Measurements from ENCODE around the gene PATJ. TPM values are rescaled to one million over a fixed set of nuclear protein-coding genes. Genes with fewer than 3 reads are reported as not detected.
A peak's percentile ranks its signal among the peaks of the same experiment; 100 is the strongest.

Gene PATJ
- total and polyA plus RNA-seq, 2 of the 13 experiments (the other 11 are each of a cell fraction or from before 2014, with no cell fraction given): 6.2 to 16.8 TPM

DNA sequence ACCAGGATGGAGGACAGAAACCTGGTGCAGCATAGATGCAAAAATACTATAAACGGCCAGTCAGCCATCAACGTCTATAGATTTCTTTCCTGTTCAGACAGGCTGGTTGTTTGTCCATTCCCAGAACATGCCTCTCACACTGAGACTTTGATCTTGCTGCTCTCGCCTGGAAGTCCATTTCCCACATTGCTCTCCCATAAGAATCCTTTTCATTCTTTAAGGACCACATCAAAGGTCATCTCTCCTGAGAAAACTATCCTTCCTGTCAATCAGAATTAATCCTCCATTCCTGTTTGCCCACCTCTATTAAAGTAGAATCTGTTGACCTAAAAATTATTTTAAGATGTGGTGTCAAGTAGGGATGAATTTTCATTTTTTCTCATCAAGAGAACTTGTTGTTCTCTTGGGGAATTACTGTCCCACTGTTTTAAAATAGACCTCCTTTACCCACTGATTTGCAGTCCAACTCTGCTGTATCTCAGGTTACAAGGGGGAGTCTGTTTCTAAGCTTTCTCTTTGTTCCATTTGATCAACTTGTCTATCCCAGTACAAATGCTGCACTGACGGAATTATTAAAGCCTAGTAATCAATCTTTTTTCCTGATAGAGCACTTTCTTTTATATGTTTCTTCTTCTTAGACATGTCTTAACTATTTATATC, 172.7 kb downstream of the PATJ start (continued):
- TF ChIP-seq, protein P1, sequence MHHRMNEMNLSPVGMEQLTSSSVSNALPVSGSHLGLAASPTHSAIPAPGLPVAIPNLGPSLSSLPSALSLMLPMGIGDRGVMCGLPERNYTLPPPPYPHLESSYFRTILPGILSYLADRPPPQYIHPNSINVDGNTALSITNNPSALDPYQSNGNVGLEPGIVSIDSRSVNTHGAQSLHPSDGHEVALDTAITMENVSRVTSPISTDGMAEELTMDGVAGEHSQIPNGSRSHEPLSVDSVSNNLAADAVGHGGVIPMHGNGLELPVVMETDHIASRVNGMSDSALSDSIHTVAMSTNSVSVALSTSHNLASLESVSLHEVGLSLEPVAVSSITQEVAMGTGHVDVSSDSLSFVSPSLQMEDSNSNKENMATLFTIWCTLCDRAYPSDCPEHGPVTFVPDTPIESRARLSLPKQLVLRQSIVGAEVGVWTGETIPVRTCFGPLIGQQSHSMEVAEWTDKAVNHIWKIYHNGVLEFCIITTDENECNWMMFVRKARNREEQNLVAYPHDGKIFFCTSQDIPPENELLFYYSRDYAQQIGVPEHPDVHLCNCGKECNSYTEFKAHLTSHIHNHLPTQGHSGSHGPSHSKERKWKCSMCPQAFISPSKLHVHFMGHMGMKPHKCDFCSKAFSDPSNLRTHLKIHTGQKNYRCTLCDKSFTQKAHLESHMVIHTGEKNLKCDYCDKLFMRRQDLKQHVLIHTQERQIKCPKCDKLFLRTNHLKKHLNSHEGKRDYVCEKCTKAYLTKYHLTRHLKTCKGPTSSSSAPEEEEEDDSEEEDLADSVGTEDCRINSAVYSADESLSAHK (CRISPR knock-in tag; IDR thresholded peaks at IDR 0.05; ENCODE audit: borderline replicate concordance): no peak
- peak; percentile 52; the same call in 1 of the 2 replicates for TF ChIP-seq ZMYM4 (CRISPR knock-in tag; IDR thresholded peaks at IDR 0.05)
- peak; percentile 75; the same call in 1 of the 2 replicates for TF ChIP-seq ETV5 (CRISPR knock-in tag; IDR thresholded peaks at IDR 0.05; ENCODE audit: borderline replicate concordance)
- TF ChIP-seq, protein P2, sequence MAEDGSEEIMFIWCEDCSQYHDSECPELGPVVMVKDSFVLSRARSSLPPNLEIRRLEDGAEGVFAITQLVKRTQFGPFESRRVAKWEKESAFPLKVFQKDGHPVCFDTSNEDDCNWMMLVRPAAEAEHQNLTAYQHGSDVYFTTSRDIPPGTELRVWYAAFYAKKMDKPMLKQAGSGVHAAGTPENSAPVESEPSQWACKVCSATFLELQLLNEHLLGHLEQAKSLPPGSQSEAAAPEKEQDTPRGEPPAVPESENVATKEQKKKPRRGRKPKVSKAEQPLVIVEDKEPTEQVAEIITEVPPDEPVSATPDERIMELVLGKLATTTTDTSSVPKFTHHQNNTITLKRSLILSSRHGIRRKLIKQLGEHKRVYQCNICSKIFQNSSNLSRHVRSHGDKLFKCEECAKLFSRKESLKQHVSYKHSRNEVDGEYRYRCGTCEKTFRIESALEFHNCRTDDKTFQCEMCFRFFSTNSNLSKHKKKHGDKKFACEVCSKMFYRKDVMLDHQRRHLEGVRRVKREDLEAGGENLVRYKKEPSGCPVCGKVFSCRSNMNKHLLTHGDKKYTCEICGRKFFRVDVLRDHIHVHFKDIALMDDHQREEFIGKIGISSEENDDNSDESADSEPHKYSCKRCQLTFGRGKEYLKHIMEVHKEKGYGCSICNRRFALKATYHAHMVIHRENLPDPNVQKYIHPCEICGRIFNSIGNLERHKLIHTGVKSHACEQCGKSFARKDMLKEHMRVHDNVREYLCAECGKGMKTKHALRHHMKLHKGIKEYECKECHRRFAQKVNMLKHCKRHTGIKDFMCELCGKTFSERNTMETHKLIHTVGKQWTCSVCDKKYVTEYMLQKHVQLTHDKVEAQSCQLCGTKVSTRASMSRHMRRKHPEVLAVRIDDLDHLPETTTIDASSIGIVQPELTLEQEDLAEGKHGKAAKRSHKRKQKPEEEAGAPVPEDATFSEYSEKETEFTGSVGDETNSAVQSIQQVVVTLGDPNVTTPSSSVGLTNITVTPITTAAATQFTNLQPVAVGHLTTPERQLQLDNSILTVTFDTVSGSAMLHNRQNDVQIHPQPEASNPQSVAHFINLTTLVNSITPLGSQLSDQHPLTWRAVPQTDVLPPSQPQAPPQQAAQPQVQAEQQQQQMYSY (CRISPR knock-in tag; IDR thresholded peaks at IDR 0.05): no peak
- TF ChIP-seq, protein P3, sequence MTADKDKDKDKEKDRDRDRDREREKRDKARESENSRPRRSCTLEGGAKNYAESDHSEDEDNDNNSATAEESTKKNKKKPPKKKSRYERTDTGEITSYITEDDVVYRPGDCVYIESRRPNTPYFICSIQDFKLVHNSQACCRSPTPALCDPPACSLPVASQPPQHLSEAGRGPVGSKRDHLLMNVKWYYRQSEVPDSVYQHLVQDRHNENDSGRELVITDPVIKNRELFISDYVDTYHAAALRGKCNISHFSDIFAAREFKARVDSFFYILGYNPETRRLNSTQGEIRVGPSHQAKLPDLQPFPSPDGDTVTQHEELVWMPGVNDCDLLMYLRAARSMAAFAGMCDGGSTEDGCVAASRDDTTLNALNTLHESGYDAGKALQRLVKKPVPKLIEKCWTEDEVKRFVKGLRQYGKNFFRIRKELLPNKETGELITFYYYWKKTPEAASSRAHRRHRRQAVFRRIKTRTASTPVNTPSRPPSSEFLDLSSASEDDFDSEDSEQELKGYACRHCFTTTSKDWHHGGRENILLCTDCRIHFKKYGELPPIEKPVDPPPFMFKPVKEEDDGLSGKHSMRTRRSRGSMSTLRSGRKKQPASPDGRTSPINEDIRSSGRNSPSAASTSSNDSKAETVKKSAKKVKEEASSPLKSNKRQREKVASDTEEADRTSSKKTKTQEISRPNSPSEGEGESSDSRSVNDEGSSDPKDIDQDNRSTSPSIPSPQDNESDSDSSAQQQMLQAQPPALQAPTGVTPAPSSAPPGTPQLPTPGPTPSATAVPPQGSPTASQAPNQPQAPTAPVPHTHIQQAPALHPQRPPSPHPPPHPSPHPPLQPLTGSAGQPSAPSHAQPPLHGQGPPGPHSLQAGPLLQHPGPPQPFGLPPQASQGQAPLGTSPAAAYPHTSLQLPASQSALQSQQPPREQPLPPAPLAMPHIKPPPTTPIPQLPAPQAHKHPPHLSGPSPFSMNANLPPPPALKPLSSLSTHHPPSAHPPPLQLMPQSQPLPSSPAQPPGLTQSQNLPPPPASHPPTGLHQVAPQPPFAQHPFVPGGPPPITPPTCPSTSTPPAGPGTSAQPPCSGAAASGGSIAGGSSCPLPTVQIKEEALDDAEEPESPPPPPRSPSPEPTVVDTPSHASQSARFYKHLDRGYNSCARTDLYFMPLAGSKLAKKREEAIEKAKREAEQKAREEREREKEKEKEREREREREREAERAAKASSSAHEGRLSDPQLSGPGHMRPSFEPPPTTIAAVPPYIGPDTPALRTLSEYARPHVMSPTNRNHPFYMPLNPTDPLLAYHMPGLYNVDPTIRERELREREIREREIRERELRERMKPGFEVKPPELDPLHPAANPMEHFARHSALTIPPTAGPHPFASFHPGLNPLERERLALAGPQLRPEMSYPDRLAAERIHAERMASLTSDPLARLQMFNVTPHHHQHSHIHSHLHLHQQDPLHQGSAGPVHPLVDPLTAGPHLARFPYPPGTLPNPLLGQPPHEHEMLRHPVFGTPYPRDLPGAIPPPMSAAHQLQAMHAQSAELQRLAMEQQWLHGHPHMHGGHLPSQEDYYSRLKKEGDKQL (CRISPR knock-in tag; IDR thresholded peaks at IDR 0.05; ENCODE audit: low read depth): no peak
- peak; percentile 42; the same call in 1 of the 2 replicates for TF ChIP-seq FOSL2 (CRISPR knock-in tag; IDR thresholded peaks at IDR 0.05)
- TF ChIP-seq ELF3 (CRISPR knock-in tag; IDR thresholded peaks at IDR 0.05): peak; percentile 70
- TF ChIP-seq FOXP1 (IDR thresholded peaks at IDR 0.05): no peak
- peak; percentile 15; the same call in 1 of the 2 replicates for TF ChIP-seq FOXP1 (CRISPR knock-in tag; IDR thresholded peaks at IDR 0.05)
- TF ChIP-seq ZNF883 (CRISPR knock-in tag; IDR thresholded peaks at IDR 0.05; ENCODE audit: not compliant biosample characterization): no peak
- no peak for TF ChIP-seq STAT5B (CRISPR knock-in tag; IDR thresholded peaks at IDR 0.05)
- TF ChIP-seq, protein P4, sequence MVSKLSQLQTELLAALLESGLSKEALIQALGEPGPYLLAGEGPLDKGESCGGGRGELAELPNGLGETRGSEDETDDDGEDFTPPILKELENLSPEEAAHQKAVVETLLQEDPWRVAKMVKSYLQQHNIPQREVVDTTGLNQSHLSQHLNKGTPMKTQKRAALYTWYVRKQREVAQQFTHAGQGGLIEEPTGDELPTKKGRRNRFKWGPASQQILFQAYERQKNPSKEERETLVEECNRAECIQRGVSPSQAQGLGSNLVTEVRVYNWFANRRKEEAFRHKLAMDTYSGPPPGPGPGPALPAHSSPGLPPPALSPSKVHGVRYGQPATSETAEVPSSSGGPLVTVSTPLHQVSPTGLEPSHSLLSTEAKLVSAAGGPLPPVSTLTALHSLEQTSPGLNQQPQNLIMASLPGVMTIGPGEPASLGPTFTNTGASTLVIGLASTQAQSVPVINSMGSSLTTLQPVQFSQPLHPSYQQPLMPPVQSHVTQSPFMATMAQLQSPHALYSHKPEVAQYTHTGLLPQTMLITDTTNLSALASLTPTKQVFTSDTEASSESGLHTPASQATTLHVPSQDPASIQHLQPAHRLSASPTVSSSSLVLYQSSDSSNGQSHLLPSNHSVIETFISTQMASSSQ (IDR thresholded peaks at IDR 0.05; ENCODE audit: low read depth): no peak
- TF ChIP-seq, protein P4 (CRISPR knock-in tag; IDR thresholded peaks at IDR 0.05; ENCODE audit: borderline replicate concordance): peak; percentile 35; the same call in 1 of the 2 replicates
